GM12878 (cell line): Measurements from ENCODE around the gene CRB2. TPM values are rescaled to one million over a fixed set of nuclear protein-coding genes. Genes with fewer than 3 reads are reported as not detected.

Experiments used
- BCLAF1 ChIP-seq: fragments of 450-650 bp; IDR thresholded peaks from 2 replicates; pipeline ENCODE4 v1.6.1; 2017; ENCODE audit warnings: antibody characterized with exemption, mild to moderate bottlenecking, moderate library complexity
- CHD2 ChIP-seq: IDR thresholded peaks from 2 replicates; pipeline ENCODE4 v1.6.1; 2011; ENCODE audit warnings: low read depth, low read length, improper control_type of control experiment, borderline replicate concordance
- E2F4 ChIP-seq: IDR thresholded peaks from 2 replicates; pipeline ENCODE4 v1.6.1; 2012; ENCODE audit warnings: low read depth, low read length, improper control_type of control experiment
- ESRRA ChIP-seq: IDR thresholded peaks from 2 replicates; pipeline ENCODE4 v1.6.1; 2012; ENCODE audit warnings: mild to moderate bottlenecking, low read length, improper control_type of control experiment
- GABPA ChIP-seq: IDR thresholded peaks from 2 replicates; pipeline ENCODE4 v1.6.1; 2014; ENCODE audit warnings: antibody characterized with exemption, low read depth, mild to moderate bottlenecking, inconsistent platforms
- GATAD2B ChIP-seq: fragments of 450-650 bp; conservative IDR thresholded peaks from 2 replicates; pipeline ENCODE4 v1.6.1; 2017; ENCODE audit warnings: low read depth, mild to moderate bottlenecking, moderate library complexity
- MEF2B ChIP-seq: fragments of 450-650 bp; IDR thresholded peaks from 2 replicates; pipeline ENCODE4 v1.6.1; 2018; ENCODE audit warnings: mild to moderate bottlenecking, moderate library complexity; ENCODE audit not compliant: partially characterized antibody, poor library complexity, severe bottlenecking
- MYC ChIP-seq: IDR thresholded peaks from 2 replicates; pipeline ENCODE4 v1.6.1; 2011; ENCODE audit warnings: mild to moderate bottlenecking, low read length, moderate library complexity, inconsistent platforms; ENCODE audit not compliant: insufficient read depth, insufficient replicate concordance, insufficient read length, severe bottlenecking
- POLR2AphosphoS5 ChIP-seq: IDR thresholded peaks from 2 replicates; pipeline ENCODE4 v1.6.1; 2011; ENCODE audit warnings: mild to moderate bottlenecking, low read length, inconsistent platforms
- RAD21 ChIP-seq: IDR thresholded peaks from 2 replicates; pipeline ENCODE4 v1.6.1; 2011; ENCODE audit warnings: mild to moderate bottlenecking, low read depth, low read length, moderate library complexity; ENCODE audit not compliant: insufficient read depth
- RELB ChIP-seq: fragments of 450-650 bp; IDR thresholded peaks from 2 replicates; pipeline ENCODE4 v1.6.1; 2017; ENCODE audit warnings: low read depth, mild to moderate bottlenecking, moderate library complexity
- SMC3 ChIP-seq: IDR thresholded peaks from 2 replicates; pipeline ENCODE4 v1.6.1; 2011; ENCODE audit warnings: low read length, improper control_type of control experiment, borderline replicate concordance
- SUZ12 ChIP-seq: fragments of 200-600 bp; sonication (generic); IDR thresholded peaks from one replicate; pipeline ENCODE4 v1.6.1; 2018; ENCODE audit warnings: antibody characterized with exemption, mild to moderate bottlenecking; ENCODE audit not compliant: unreplicated experiment
- YBX1 ChIP-seq: fragments of 450-650 bp; IDR thresholded peaks from 2 replicates; pipeline ENCODE4 v1.6.1; 2016; ENCODE audit warnings: antibody characterized with exemption
- polyA plus RNA-seq, 11 experiments: library from polyadenylated mRNA; depleted of rRNA in 4 of 11; unstranded in 6 of 11; stranded (reverse) in 5 of 11; fragments of >200 nt; fragmentation: Nextera tagmentation in 4 of 11; fragmentation: Illumina TruSeq in 1 of 11; extraction: Ambion mirVana in 4 of 11; extraction: Trizol in 1 of 11; gene quantifications; 1 replicate in 1 of 11; 2 replicates in 10 of 11; pipeline versions ENCODE4 v1.2.1 to v1.2.3, GENCODE V29; 2011 to 2016; ENCODE audit warnings: inconsistent platforms in 2 of 11, missing spikeins in 2 of 11, low read depth in 1 of 11
- total RNA-seq, 4 experiments: library from RNA; depleted of rRNA in 3 of 4; stranded (reverse); fragments of >200 nt in 3 of 4; fragmentation: Illumina TruSeq in 1 of 4; extraction: Trizol in 1 of 4; gene quantifications; 2 replicates each; pipeline versions ENCODE4 v1.2.1 to v1.2.3, GENCODE V29; 2013 to 2021
- TF ChIP-seq, protein P1 (sequence below): fragments of 150-350 bp; IDR thresholded peaks from 2 replicates; pipeline ENCODE4 v1.6.1; 2016; ENCODE audit warnings: low read depth, low read length
- TF ChIP-seq, protein P2 (sequence below): fragments of 450-650 bp; formaldehyde crosslinking; IDR thresholded peaks from 2 replicates; pipeline ENCODE4 v1.4.0; 2022; ENCODE audit warnings: mild to moderate bottlenecking, moderate library complexity

Gene CRB2
- total and polyA plus RNA-seq, 10 of the 15 experiments (the other 5 are each of a cell fraction or from before 2014, with no cell fraction given): 0.01 to 0.80 (median 0.23) TPM; not detected in 3

DNA sequence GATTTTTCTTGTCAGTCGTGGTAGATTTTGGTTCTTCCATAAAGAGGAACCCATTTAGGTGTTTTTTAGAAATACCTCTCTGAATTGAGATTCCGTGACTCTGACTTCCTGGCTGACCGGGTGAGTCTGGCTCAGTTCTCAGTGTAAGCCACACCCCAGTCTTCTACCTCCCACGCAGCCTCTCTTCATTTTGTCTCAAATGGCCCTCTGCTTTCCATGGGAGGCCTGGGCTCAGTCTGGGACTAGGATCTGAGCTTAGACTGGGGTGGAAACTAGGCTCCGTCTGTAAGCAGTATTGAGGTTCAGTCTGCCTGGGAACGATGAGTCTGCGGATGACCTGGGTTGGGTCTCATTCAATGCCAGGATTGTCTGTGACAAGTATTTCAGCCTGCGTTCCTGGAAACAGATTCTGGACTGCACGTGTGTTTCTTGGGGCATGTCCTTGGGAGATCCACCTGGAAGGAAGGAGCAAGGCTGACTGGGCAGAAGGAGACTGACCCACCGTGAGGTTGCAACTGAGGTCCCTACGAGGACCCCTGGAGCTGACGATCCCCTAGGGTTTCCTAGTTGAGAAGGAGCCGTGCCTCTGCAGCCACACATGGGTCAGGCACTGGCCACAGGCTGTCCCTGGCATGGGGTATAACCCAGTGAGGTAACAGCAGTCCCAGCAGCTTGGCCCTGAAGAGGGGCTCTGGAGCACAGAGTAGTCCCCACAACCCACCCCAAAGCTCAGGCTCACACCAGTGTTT, 12.4 kb upstream of the CRB2 start (continued):
- TF ChIP-seq SUZ12 (no peak), CHD2 (no peak), BCLAF1 (no peak), RELB (peak; percentile 35; the same call in 1 of the 2 replicates), MYC (no peak), GATAD2B (no peak), RAD21 (no peak), GABPA (no peak), POLR2AphosphoS5 (peak; percentile 78), E2F4 (no peak), YBX1 (no peak), ESRRA (no peak), SMC3 (no peak), MEF2B (no peak)
- TF ChIP-seq, protein P1, sequence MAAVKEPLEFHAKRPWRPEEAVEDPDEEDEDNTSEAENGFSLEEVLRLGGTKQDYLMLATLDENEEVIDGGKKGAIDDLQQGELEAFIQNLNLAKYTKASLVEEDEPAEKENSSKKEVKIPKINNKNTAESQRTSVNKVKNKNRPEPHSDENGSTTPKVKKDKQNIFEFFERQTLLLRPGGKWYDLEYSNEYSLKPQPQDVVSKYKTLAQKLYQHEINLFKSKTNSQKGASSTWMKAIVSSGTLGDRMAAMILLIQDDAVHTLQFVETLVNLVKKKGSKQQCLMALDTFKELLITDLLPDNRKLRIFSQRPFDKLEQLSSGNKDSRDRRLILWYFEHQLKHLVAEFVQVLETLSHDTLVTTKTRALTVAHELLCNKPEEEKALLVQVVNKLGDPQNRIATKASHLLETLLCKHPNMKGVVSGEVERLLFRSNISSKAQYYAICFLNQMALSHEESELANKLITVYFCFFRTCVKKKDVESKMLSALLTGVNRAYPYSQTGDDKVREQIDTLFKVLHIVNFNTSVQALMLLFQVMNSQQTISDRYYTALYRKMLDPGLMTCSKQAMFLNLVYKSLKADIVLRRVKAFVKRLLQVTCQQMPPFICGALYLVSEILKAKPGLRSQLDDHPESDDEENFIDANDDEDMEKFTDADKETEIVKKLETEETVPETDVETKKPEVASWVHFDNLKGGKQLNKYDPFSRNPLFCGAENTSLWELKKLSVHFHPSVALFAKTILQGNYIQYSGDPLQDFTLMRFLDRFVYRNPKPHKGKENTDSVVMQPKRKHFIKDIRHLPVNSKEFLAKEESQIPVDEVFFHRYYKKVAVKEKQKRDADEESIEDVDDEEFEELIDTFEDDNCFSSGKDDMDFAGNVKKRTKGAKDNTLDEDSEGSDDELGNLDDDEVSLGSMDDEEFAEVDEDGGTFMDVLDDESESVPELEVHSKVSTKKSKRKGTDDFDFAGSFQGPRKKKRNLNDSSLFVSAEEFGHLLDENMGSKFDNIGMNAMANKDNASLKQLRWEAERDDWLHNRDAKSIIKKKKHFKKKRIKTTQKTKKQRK: no peak
- TF ChIP-seq, protein P2, sequence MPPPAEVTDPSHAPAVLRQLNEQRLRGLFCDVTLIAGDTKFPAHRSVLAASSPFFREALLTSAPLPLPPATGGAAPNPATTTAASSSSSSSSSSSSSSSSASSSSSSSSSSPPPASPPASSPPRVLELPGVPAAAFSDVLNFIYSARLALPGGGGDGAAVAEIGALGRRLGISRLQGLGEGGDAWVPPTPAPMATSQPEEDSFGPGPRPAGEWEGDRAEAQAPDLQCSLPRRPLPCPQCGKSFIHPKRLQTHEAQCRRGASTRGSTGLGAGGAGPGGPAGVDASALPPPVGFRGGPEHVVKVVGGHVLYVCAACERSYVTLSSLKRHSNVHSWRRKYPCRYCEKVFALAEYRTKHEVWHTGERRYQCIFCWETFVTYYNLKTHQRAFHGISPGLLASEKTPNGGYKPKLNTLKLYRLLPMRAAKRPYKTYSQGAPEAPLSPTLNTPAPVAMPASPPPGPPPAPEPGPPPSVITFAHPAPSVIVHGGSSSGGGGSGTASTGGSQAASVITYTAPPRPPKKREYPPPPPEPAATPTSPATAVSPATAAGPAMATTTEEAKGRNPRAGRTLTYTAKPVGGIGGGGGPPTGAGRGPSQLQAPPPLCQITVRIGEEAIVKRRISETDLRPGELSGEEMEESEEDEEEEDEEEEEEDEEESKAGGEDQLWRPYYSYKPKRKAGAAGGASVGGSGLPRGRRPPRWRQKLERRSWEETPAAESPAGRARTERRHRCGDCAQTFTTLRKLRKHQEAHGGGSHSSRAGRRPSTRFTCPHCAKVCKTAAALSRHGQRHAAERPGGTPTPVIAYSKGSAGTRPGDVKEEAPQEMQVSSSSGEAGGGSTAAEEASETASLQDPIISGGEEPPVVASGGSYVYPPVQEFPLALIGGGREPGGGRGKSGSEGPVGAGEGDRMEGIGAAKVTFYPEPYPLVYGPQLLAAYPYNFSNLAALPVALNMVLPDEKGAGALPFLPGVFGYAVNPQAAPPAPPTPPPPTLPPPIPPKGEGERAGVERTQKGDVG: no peak
